Measurements from ENCODE around the gene FAM107A.

DNA sequence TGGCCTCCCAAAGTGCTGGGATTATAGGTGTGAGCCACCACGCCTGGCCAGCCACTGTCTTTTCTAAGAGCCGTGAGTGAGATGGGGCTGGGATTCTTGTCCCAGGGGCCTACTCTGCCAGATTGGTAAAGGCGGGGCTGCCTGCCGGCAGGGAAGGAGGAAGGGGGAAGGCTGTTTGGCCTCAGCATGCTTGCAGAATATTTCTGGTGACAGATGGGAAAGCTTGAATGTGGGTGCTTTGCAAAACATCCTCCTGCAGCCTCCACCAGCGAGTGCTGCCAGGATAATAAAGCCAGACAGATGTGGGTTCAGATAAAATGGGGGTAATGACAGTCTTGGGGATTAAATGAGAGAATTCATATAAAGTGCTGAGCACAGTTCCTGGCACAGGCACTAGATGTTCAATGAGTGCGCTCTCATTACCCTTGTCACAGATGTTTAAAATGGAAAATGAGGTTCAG lies 20.4 kb downstream of the FAM107A start:
- no peak for TF ChIP-seq EZH2 (IDR thresholded peaks at IDR 0.05; ENCODE audit: low read length)
- TF ChIP-seq, protein P1, sequence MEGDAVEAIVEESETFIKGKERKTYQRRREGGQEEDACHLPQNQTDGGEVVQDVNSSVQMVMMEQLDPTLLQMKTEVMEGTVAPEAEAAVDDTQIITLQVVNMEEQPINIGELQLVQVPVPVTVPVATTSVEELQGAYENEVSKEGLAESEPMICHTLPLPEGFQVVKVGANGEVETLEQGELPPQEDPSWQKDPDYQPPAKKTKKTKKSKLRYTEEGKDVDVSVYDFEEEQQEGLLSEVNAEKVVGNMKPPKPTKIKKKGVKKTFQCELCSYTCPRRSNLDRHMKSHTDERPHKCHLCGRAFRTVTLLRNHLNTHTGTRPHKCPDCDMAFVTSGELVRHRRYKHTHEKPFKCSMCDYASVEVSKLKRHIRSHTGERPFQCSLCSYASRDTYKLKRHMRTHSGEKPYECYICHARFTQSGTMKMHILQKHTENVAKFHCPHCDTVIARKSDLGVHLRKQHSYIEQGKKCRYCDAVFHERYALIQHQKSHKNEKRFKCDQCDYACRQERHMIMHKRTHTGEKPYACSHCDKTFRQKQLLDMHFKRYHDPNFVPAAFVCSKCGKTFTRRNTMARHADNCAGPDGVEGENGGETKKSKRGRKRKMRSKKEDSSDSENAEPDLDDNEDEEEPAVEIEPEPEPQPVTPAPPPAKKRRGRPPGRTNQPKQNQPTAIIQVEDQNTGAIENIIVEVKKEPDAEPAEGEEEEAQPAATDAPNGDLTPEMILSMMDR (optimal IDR thresholded peaks at IDR 0.05 in 1 of 3, IDR thresholded peaks at IDR 0.05 in 1 of 3, conservative IDR thresholded peaks at IDR 0.05 in 1 of 3; ENCODE audit: extremely low read depth in 1 of 3, insufficient read depth in 2 of 3, low read length in 3 of 3), result no peak
